ENCODE results near the gene TFAP2B. TPM values are rescaled to one million over a fixed set of nuclear protein-coding genes. Genes with fewer than 3 reads are reported as not detected.

Gene TFAP2B
- total RNA-seq, 2 donors from 2014 or later = not detected

DNA sequence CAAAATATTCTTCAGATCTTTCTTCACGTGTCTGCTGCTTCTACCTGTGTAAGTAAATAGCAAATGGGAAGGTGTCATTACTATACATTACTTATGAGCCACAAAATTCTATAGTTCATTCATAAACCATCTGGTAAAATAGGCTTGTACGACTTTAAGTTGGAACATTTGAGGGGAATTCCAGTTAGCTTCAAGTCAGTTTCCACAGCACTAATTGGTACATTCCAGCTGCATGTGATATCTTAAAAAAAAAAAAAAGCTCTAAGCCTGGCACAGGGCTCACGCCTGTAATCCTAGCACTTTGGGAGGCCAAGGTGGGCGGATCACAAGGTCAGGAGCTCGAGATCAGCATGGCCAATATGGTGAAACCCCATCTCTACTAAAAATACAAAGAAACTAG lies 23.1 kb upstream of the TFAP2B start:
- Histone ChIP-seq H3K9ac (ENCODE audit: extremely low read depth, low read length, poor library complexity, severe bottlenecking) (no peak overlapping the region), H3K27me3 (ENCODE audit: control insufficient read depth, insufficient read depth, low read length, poor library complexity, severe bottlenecking) (peaks cover 46% of the 10 kb centered on the region), H3K4me1 (ENCODE audit: control insufficient read depth, insufficient read depth, low read length) (no peaks in the 10 kb centered on the region), H3K9me3 (ENCODE audit: control insufficient read depth, low read length) (no peaks in the 10 kb centered on the region), H3K27ac (ENCODE audit: low read depth, low read length) (no peak overlapping the region), H3K4me3 (ENCODE audit: low read length) (no peak overlapping the region), H3K36me3 (ENCODE audit: control insufficient read depth, insufficient read depth, low read length) (no peaks in the 10 kb centered on the region)
- no peak overlapping the region for H3K27ac Mint-ChIP-seq
- no peaks in the 10 kb centered on the region for H3K36me3 Mint-ChIP-seq (ENCODE audit: low read depth)
- no peaks in the 10 kb centered on the region for H3K9me3 Mint-ChIP-seq
- H3K4me1 Mint-ChIP-seq = no peaks in the 10 kb centered on the region
- no peak for DNase-seq
- no peak overlapping the region for H3K4me3 Mint-ChIP-seq
- no peak for TF ChIP-seq CTCF (conservative IDR thresholded peaks at IDR 0.05)
- peaks cover 55% of the 10 kb centered on the region for H3K27me3 Mint-ChIP-seq (ENCODE audit: insufficient read depth)
- WGBS, 2 experiments (ENCODE audit: insufficient coverage in 1 of 2, insufficient read length in 1 of 2) = 74% methylated on average over 5 of the region's 5 CpGs; no CpG with 5 or more reads in 1 of the 2 experiments

GRCh38 chr6:50804283-50804682 lies 14.4 kb upstream of the TFAP2B start:
- Mint-ChIP-seq H3K4me1 (no peaks in the 10 kb centered on the region), H3K27ac (no peak overlapping the region), H3K36me3 (ENCODE audit: low read depth) (no peaks in the 10 kb centered on the region), H3K4me3 (no peak overlapping the region), H3K27me3 (ENCODE audit: insufficient read depth) (peaks cover 19% of the 10 kb centered on the region), H3K9me3 (no peaks in the 10 kb centered on the region)
- Histone ChIP-seq H3K4me3 (ENCODE audit: low read length) (no peak overlapping the region), H3K9ac (ENCODE audit: extremely low read depth, low read length, poor library complexity, severe bottlenecking) (no peak overlapping the region), H3K27ac (ENCODE audit: low read depth, low read length) (no peak overlapping the region), H3K9me3 (ENCODE audit: control insufficient read depth, low read length) (no peaks in the 10 kb centered on the region), H3K4me1 (ENCODE audit: control insufficient read depth, insufficient read depth, low read length) (no peaks in the 10 kb centered on the region), H3K36me3 (ENCODE audit: control insufficient read depth, insufficient read depth, low read length) (no peaks in the 10 kb centered on the region), H3K27me3 (ENCODE audit: control insufficient read depth, insufficient read depth, low read length, poor library complexity, severe bottlenecking) (no peaks in the 10 kb centered on the region)
- no peak for TF ChIP-seq CTCF (conservative IDR thresholded peaks at IDR 0.05)
- no peak for DNase-seq

- no peaks in the 10 kb centered on the region for H3K9me3 ChIP-seq (ENCODE audit: control insufficient read depth, low read length)
- H3K4me1 ChIP-seq (ENCODE audit: control insufficient read depth, insufficient read depth, low read length) = no peaks in the 10 kb centered on the region
- Mint-ChIP-seq H3K4me1 (no peaks in the 10 kb centered on the region), H3K27me3 (ENCODE audit: insufficient read depth) (peaks cover 22% of the 10 kb centered on the region), H3K9me3 (peaks cover 9% of the 10 kb centered on the region), H3K36me3 (ENCODE audit: low read depth) (no peaks in the 10 kb centered on the region), H3K4me3 (no peak overlapping the region), H3K27ac (no peak overlapping the region)
- no peak overlapping the region for H3K4me3 ChIP-seq (ENCODE audit: low read length)
- H3K36me3 ChIP-seq (ENCODE audit: control insufficient read depth, insufficient read depth, low read length) = no peaks in the 10 kb centered on the region
- no peak for DNase-seq
- H3K27me3 ChIP-seq (ENCODE audit: control insufficient read depth, insufficient read depth, low read length, poor library complexity, severe bottlenecking) = no peaks in the 10 kb centered on the region
- no peak overlapping the region for H3K27ac ChIP-seq (ENCODE audit: low read depth, low read length)
- H3K9ac ChIP-seq (ENCODE audit: extremely low read depth, low read length, poor library complexity, severe bottlenecking) = no peak overlapping the region
- TF ChIP-seq CTCF (conservative IDR thresholded peaks at IDR 0.05) = no peak
These were observed 11.6 kb upstream of the TFAP2B start for GRCh38 chr6:50807035-50807434.

Data from endodermal cell (in vitro differentiated cells).